GM21825 (cell line): ENCODE data around the gene ARFGAP3.
"Not testable (repeated sequence)": the region's sequence is repeated elsewhere in the genome, so short reads cannot be mapped to it uniquely, and the experiment has no call there.

ENCODE experiments used
- ATAC-seq: cut with Tn5 transposase; IDR thresholded peaks from one replicate; pipeline ENCODE4 v1.9.1; 2021; ENCODE audit warnings: mild to moderate bottlenecking, moderate library complexity; ENCODE audit not compliant: unreplicated experiment

The ARFGAP3 gene

DNA sequence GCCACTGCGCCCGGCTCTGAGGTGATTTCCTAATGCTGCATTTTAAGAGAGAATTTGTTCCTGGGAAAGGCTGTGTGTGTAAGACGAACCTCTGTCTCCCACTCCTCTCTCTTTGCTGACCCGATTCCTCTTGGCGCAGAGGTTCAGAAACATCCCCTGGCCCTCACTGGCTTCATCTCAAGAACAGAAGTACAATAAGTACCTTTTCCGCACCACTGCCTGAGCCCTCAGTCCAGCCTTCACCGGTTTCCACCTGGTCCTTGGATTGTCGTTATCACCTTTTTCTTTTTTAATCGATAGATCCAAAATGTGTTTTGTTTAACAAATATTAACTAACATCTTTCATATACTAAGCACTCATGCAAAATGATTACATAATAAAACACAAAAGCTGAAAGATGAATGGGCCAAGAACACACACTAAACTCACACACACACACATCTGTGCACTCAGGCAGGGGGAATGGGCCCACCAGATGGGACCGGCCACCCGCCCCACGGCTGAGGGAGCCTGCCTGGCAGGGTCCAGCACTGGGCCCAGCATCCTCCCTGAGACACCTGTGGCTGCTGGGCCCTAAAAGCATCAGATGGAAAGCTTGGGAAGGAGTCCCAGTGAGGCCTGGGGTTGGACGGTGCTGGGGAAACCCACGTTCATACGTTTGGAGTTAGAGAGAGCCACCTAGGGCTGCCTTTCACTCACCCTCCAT is 86.0 kb downstream of the ARFGAP3 start:
- ATAC-seq = no peak

GRCh38 chr22:42770448-42770726 is 86.7 kb downstream of the ARFGAP3 start:
- ATAC-seq = no peak

GRCh38 chr22:42769574-42770447 is 87.3 kb downstream of the ARFGAP3 start:
- peak; percentile 66 for ATAC-seq

GRCh38 chr22:42769238-42769573 is 87.9 kb downstream of the ARFGAP3 start:
- no peak for ATAC-seq

- ATAC-seq = no peak
These were observed 88.6 kb downstream of the ARFGAP3 start for GRCh38 chr22:42768385-42769035.

DNA sequence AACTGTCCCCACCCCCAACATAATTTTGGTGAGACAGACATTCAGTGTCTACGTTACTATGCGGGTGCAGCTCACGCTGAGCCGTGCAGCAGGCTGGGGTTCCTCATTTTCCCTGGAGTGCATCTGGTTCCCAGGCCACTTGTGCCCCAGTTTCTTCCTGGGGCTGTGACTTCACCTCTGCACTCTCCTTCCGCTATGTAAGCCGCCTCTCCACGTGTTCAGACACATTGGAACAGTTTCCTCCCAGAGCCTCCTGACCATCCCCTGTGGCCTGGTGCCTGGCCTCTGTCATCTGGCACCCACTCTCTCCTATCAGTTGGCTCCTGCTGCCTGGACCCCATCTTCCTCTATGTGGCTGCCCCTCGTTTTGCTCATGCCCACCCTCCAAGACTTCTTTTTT is 90.2 kb downstream of the ARFGAP3 start:
- ATAC-seq = no peak

DNA sequence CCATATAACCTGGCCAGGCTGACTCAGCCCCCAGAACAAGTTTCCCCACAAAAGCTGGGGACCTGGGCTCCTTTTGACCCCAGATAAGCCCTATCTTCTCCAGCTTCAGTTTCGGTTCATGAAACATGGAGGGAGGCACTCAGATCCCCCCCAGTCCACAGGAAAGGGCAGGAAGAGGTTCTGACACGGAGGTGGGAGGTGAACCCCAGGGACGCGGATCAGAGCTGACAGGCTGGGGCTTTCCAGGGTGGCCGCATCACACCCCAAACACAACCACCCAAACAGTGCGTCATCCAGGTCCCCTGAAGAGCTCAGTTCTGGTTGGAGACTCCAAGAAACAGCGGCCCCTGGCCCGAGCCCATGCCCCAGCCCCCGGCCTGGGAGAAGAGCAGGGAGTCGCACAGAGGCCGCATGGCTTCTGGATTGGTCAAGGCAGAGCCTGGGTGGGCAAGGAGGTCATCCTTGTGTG is 92.1 kb downstream of the ARFGAP3 start:
- ATAC-seq = no peak

DNA sequence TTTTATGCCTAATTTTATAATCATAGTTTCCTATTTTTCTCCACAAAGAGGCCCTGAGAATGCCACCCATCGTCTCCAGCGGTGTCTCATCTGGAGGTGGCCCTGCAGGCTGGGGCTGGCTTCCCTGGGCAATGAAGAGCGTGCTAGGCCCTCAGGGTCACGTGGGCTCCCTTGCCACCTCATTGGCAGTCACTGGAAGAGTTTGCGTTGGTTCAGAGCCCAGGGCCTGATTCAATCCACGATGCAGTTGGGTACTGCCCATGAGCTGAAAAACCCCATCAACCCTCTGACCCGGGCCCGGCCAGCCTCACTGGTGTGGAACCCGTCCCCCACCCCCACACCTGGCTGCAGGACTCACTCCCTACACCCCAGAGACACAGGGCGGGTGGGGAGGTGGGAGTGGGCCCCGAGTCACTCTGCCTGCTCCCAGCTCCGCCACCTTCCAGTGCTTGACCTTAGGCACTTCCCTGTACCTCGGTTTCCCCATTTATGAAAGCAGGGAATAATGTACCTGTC is 93.0 kb downstream of the ARFGAP3 start:
- no peak for ATAC-seq

DNA sequence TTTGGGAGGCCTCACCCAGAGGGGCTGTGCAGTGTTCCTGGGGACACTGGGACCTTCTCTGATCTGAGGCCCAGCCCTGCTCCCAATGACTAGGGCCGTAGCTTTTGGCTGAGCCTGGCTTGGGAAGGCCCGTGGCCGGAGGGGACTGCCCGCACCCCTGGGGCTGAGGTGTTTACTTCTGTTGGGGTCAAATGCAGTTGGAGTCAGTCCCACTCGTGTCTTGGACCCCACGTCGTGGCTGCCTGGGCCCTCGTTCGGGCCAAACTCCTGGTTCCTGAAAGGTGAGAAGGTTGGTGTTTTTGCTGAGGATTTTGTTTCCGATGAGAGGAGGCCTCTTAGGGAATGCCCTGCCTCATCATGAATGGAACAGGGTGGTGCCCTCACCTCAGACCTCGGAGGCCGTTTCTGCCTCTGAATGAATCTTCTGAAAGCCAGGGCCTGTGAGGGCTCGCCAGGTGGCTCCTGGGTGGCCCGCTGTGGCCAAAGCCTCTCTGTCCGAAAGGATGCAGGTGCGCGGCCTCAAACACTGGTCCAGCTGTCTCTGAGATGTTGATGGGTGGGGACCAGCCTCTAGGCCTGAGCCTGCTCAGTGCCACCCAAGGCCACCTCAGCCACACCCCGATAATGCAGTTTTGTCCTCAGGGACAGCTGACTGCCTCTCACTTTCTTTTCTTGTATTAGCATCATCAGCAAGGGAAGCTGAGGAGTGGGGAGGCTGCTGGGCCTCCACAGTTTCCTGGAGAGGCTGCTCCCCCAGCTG is 96.1 kb downstream of the ARFGAP3 start:
- ATAC-seq = no peak

DNA sequence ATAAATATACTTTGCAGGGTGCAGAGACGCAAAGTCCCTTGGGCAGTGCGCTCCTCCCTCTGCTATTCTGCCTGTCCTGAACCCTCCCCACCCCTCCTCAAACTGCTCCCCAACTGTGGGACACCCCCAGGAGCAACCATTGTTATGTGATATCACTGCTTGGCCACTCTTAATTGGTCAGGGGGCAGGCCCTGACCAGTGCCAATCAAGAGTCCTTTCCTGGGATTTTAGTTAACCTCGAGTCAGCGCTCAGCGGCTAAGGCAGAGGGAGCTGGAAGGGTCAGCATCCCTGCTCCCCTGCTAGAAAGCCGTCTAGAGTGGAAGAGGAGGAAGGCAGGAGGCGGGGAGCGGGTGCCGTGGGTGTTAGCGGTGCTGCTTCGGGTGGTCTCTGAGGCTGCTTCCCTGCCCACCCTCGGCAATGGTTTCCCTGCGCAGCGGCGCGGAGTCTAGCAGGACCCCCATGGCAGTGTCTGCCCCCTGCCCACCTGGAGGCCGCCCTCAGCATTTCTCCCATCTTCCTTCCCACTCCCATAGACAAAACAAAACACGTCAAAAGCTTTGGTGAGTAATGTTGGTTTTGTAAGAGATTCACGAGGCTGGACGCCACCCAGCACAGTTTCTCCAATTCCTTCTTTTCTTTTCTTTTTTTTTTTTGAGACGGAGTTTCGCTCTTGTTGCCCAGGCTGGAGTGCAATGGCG is 98.0 kb downstream of the ARFGAP3 start:
- ATAC-seq = no peak

- ATAC-seq = not testable (repeated sequence)
These were observed 101.5 kb downstream of the ARFGAP3 start for GRCh38 chr22:42755553-42755952.

DNA sequence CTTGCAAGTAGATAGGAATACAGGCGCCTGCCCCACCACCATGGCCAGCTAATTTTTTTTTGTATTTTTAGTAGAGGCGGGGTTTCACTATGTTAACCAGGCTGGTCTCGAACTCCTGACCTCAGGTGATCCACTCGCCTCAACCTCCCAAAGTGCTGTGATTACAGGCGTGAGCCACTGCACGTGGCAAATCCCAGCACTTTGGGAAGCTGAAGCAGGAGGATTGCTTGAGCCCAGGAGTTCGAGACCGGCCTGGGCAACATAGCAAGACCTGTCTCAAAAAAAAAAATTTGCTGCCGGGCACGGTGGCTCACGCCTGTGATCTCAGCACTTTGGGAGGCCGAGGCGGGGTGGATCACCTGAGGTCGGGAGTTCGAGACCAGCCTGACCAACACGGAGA is 102.0 kb downstream of the ARFGAP3 start:
- ATAC-seq = not testable (repeated sequence)

GRCh38 chr22:42754658-42755057 is 102.4 kb downstream of the ARFGAP3 start:
- ATAC-seq = no peak

GRCh38 chr22:42752912-42753311 is 104.2 kb downstream of the ARFGAP3 start:
- no peak for ATAC-seq

- ATAC-seq = no peak
These were observed 104.8 kb downstream of the ARFGAP3 start for GRCh38 chr22:42752230-42752746.

- ATAC-seq = not testable (repeated sequence)
These were observed 106.7 kb downstream of the ARFGAP3 start for GRCh38 chr22:42750421-42750820.

- ATAC-seq = no peak
These were observed 109.2 kb downstream of the ARFGAP3 start for GRCh38 chr22:42747701-42748513.
